Subcutaneous adipose tissue (tissue), 4 donors: ENCODE measurements around the gene NR6A1. TPM values are rescaled to one million over a fixed set of nuclear protein-coding genes. Genes with fewer than 3 reads are reported as not detected.

ENCODE experiments used
- total RNA-seq, 4 donors: library from RNA; depleted of rRNA; stranded (reverse); fragments of >200 nt; gene quantifications; one replicate each; pipeline ENCODE4 v1.1.0, GENCODE V29; 2016
- TF ChIP-seq, protein P1 (sequence below): fragments of 450-650 bp; IDR thresholded peaks from one replicate; pipeline ENCODE4 v1.5.1; 2016; ENCODE audit warnings: low read depth, mild to moderate bottlenecking, control low read depth, antibody characterized with exemption, moderate library complexity

Gene NR6A1
- total RNA-seq, 4 donors from 2014 or later = 0.65 to 4.4 (median 1.6) TPM

DNA sequence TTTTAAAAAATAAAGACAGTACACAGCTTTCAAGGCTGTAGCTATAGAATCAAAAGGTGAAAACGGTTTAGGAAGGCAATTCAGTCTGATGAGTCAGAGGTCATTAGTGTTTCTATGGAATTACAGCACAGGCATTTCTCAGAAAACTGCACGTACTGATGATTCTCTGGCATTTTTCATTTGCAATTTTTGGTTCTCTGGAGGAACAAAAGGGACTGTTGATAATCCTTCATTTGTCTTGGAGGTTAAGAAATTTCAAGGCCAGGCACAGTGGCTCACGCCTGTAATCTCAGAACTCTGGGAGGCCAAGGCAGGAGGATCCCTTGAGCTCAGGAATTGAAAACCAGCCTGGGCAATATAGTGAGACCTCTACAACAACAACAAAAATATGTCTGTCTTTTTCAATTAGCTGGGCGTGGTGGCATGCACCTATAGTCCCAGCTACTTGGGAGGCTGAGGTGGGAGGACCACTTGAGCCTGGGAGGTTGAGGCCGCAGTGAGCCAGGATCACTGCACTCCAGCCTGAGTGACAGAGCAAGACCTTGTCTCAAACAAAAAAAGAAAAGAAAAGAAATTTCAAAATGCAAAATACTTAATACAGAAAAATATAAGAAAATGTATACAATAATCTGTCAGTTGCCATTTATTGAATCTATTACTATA lies 27.3 kb downstream of the NR6A1 start:
- TF ChIP-seq, protein P1, sequence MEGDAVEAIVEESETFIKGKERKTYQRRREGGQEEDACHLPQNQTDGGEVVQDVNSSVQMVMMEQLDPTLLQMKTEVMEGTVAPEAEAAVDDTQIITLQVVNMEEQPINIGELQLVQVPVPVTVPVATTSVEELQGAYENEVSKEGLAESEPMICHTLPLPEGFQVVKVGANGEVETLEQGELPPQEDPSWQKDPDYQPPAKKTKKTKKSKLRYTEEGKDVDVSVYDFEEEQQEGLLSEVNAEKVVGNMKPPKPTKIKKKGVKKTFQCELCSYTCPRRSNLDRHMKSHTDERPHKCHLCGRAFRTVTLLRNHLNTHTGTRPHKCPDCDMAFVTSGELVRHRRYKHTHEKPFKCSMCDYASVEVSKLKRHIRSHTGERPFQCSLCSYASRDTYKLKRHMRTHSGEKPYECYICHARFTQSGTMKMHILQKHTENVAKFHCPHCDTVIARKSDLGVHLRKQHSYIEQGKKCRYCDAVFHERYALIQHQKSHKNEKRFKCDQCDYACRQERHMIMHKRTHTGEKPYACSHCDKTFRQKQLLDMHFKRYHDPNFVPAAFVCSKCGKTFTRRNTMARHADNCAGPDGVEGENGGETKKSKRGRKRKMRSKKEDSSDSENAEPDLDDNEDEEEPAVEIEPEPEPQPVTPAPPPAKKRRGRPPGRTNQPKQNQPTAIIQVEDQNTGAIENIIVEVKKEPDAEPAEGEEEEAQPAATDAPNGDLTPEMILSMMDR = no peak

DNA sequence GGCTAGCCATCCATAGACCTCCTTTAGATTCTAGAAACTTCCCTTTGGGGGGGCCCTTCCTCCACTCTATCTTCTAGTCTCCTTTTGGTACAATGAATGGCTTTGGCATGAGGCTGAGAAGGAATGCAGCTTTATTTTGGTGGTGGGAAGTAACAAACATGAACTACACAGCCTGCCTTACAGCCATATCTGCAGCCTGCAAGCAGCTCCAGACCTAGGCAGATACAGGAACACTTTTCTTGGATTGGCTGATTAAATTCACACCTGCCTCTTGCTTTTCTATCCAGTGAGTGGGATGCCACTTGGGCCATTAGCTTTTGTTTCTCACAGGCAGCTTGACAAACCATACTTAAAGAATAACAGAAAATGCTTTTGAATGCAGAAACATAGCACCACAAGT lies 28.2 kb downstream of the NR6A1 start:
- TF ChIP-seq, protein P1 = no peak

- TF ChIP-seq, protein P1 = no peak
These were observed 29.4 kb downstream of the NR6A1 start for GRCh38 chr9:124741662-124742061.

DNA sequence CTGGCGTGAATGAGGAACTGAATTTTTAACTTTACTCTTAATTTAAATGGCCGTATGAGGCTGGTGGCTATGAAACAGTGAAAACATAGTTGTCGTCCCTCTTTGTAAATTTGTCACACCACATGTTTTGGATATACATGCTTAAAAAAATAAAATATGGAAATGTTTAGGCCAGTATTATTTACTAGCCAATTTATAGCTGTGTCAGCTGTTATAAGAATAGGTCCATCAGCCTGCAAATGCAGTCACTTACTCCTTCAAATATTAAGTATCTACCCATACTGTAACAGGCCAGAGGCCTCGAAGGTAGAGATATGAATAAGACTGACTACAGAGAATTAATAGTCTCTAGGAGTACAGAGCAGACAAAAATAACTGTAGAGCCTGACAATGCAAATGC lies 30.0 kb downstream of the NR6A1 start:
- TF ChIP-seq, protein P1 = no peak

DNA sequence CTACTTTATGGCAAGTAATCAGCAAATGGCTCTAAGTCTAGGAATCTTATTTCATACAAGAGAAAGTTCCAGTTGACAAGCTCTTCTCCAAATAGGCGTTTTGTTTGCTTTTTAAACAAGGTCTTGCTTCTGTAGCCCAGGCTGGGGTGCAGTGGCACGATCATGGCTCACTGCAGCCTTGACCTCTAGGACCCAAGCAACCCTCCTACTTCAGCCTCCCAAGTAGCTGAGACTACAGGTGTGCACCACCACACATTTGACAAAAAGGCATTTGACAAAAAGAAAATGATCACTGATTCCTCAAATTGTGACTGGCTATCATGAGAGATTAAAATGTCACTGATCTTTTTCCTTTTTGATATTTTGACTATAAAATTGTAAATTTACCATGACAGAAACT lies 31.8 kb downstream of the NR6A1 start:
- TF ChIP-seq, protein P1 = no peak

DNA sequence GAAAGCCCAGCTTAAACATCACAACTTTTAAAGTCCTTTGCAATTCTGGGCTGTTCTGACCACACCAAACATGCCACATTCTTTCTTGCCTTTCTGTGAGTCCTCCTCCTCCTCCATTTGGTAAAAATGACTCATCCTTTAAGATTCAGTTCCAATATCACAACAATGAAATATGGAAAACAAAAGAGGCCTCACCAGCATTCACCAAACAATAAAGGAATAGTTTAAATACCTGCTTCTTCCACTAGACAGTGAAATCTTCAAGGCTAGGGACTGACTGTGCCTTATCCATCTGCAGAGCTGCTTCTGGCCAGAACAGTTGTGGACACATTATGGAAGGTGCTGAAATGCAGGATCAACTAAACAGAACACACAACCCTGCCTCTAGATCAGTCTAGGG lies 36.0 kb downstream of the NR6A1 start:
- TF ChIP-seq, protein P1 = no peak

DNA sequence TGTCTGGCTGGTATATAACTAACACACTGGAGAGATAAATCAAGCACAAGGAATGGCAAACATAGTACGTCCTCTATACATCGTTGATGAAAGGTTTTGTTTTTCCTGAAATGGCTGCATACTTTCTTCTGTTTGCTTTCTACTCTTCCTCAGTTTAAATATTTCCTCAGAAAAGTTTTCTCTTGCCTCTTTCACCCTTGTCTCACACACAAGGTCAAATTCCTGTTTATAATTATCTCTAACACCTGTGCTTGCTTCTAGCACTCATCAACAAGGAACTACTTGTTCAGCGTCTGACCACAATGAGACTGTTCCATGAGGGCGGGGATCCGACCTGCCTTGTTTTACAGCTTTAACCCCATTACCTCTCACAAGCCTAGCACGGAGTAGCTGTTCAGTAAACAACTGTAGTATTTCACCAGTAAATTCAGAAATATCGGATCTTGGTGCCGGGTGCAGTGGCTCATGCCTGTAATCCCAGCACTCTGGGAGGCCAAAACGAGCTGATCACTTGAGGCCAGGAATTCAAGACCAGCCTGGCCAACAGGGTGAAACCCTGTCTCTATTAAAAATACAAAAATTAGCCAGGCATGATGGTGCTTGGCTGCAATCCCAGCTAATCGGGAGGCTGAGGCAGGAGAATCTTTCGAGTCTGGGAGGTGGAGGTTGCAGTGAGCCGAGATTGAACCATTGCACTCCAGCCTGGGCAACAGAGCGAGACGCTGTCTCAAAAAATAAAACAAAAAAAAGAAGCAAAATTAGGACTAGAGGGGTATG lies 37.0 kb downstream of the NR6A1 start:
- TF ChIP-seq, protein P1 = no peak
